HCT116 (cell line): ENCODE results near the gene ACTN1. TPM values are rescaled to one million over a fixed set of nuclear protein-coding genes. Genes with fewer than 3 reads are reported as not detected.

Experiments used
- ATAC-seq: fragments of 200-7000 bp; cut with Tn5 transposase; 2 replicates; pipeline ENCODE4 v1.9.1; 2020; ENCODE audit warnings: mild to moderate bottlenecking, moderate library complexity
- BruUV-seq: library from RNA; stranded (reverse); fragments of 400-500 nt; replicated peaks from 2 replicates; lab custom pipeline; 2021; lab: Mats Ljungman, UMichigan
- CTCF ChIA-PET: fragments of 300-600 bp; sonication (Branson Sonifier 250); formaldehyde crosslinking; loops from one replicate; lab custom pipeline; 2021; ENCODE audit warnings: antibody characterized with exemption; lab: Charles Lee
- POLR2A ChIA-PET: fragments of 300-600, 350-600 bp; sonication (Branson Sonifier 250); formaldehyde crosslinking; loops from one replicate; lab custom pipeline; 2021; ENCODE audit warnings: antibody characterized with exemption; lab: Charles Lee
- RAD21 ChIA-PET, 2 experiments: fragments of 300-600 bp; sonication (Branson Sonifier 250); formaldehyde crosslinking; loops; one replicate each; lab custom pipeline; 2023; ENCODE audit warnings: low total read pairs in 2 of 2; ENCODE audit not compliant: uncharacterized antibody in 2 of 2, unreplicated experiment in 2 of 2, low non-redundant PET in 1 of 2; lab: Charles Lee
- DNase-seq: peaks from one replicate; pipeline ENCODE4 v3.0.0-alpha.2; 2010; ENCODE audit warnings: low read depth, low spot score
- H2AFZ ChIP-seq: fragments of 200-600 bp; shearing (Covaris generic), sonication (generic); 2 replicates; pipeline ENCODE4 v1.6.1; 2017; ENCODE audit warnings: low read depth, mixed run types, mixed read lengths, antibody characterized with exemption, low read length; ENCODE audit not compliant: poor library complexity, severe bottlenecking
- H3K27ac ChIP-seq: 2 replicates; pipeline ENCODE4 v1.5.1; 2012; ENCODE audit warnings: low read depth, low read length
- H3K27me3 ChIP-seq: fragments of 200-600 bp; sonication (generic); 2 replicates; pipeline ENCODE4 v1.6.1; 2016; ENCODE audit warnings: mixed run types, low read length, mixed read lengths; ENCODE audit not compliant: insufficient read depth
- H3K36me3 ChIP-seq, 2 experiments: fragments of 200-500 bp in 1 of 2; fragments of 200-600 bp in 1 of 2; sonication (Bioruptor generic) in 1 of 2; sonication (generic) in 1 of 2; 2 replicates each; pipeline versions ENCODE4 v1.5.1 to v1.6.1; 2014 to 2016; ENCODE audit warnings: low read length in 2 of 2, inconsistent platforms in 1 of 2, mixed read lengths in 1 of 2, mixed run types in 1 of 2; ENCODE audit not compliant: insufficient read depth in 2 of 2, control insufficient read depth in 1 of 2
- H3K4me1 ChIP-seq, 2 experiments: fragments of 200-600 bp in 1 of 2; sonication (generic) in 1 of 2; 2 replicates each; pipeline versions ENCODE4 v1.5.1 to v1.6.1; 2012 to 2017; ENCODE audit warnings: low read length in 2 of 2, inconsistent platforms in 1 of 2, mild to moderate bottlenecking in 1 of 2, mixed read lengths in 1 of 2, mixed run types in 1 of 2, moderate library complexity in 1 of 2; ENCODE audit not compliant: insufficient read depth in 2 of 2, control insufficient read depth in 1 of 2
- H3K4me2 ChIP-seq: fragments of 200-600 bp; sonication (generic); 2 replicates; pipeline ENCODE4 v1.6.1; 2017; ENCODE audit warnings: mixed run types, low read length, mixed read lengths
- H3K4me3 ChIP-seq, 2 experiments: fragments of 200-600 bp in 1 of 2; sonication (generic) in 1 of 2; replicated peaks in 1 of 2; 2 replicates each; pipeline ENCODE4 v1.5.1; 2011 to 2016; ENCODE audit warnings: low read length in 2 of 2, control low read depth in 1 of 2, low read depth in 1 of 2, mild to moderate bottlenecking in 1 of 2, mixed read lengths in 1 of 2, mixed run types in 1 of 2
- H3K79me2 ChIP-seq: fragments of 200-600 bp; sonication (generic); 2 replicates; pipeline ENCODE4 v1.6.1; 2017; ENCODE audit warnings: mild to moderate bottlenecking, mixed run types, low read length, moderate library complexity, mixed read lengths; ENCODE audit not compliant: insufficient read depth
- H3K9ac ChIP-seq: fragments of 200-600 bp; sonication (generic); 2 replicates; pipeline ENCODE4 v1.6.1; 2016; ENCODE audit warnings: low read length, mixed read lengths
- H3K9me2 ChIP-seq: fragments of 200-600 bp; sonication (generic), shearing (Covaris generic); 2 replicates; pipeline ENCODE4 v1.6.1; 2017; ENCODE audit warnings: mixed run types, mild to moderate bottlenecking, moderate library complexity; ENCODE audit not compliant: insufficient read depth
- H3K9me3 ChIP-seq, 2 experiments: fragments of 200-500 bp in 1 of 2; fragments of 200-600 bp in 1 of 2; sonication (Bioruptor generic) in 1 of 2; sonication (generic) in 1 of 2; 2 replicates each; pipeline ENCODE4 v1.6.1; 2014 to 2017; ENCODE audit warnings: low read length in 2 of 2, mixed read lengths in 2 of 2, inconsistent platforms in 1 of 2, low read depth in 1 of 2, mild to moderate bottlenecking in 1 of 2, mixed run types in 1 of 2, moderate library complexity in 1 of 2; ENCODE audit not compliant: control insufficient read depth in 1 of 2, insufficient read depth in 1 of 2
- H4K20me1 ChIP-seq: fragments of 200-600 bp; sonication (generic), shearing (Covaris generic); 2 replicates; pipeline ENCODE4 v1.6.1; 2017; ENCODE audit warnings: mixed run types, mild to moderate bottlenecking, moderate library complexity; ENCODE audit not compliant: insufficient read depth
- CEBPB ChIP-seq: IDR thresholded peaks from 2 replicates; pipeline ENCODE4 v1.6.1; 2012; ENCODE audit warnings: low read depth
- CTCF ChIP-seq, 3 experiments: fragments of 200-600 bp in 1 of 3; sonication (generic) in 1 of 3; IDR thresholded peaks in 2 of 3; conservative IDR thresholded peaks in 1 of 3; 2 replicates each; pipeline ENCODE4 v1.5.1; 2012 to 2017; ENCODE audit warnings: low read depth in 2 of 3, low read length in 2 of 3, antibody characterized with exemption in 1 of 3, borderline replicate concordance in 1 of 3, control low read depth in 1 of 3, mild to moderate bottlenecking in 1 of 3, mixed read lengths in 1 of 3, mixed run types in 1 of 3, moderate library complexity in 1 of 3; ENCODE audit not compliant: insufficient read depth in 1 of 3
- EGR1 ChIP-seq: IDR thresholded peaks from 2 replicates; pipeline ENCODE4 v1.6.1; 2012; ENCODE audit warnings: low read depth
- SP1 ChIP-seq: IDR thresholded peaks from 2 replicates; pipeline ENCODE4 v1.6.1; 2012; ENCODE audit warnings: low read depth
- YY1 ChIP-seq: IDR thresholded peaks from 2 replicates; pipeline ENCODE4 v1.6.1; 2011; ENCODE audit warnings: low read length, low read depth, moderate library complexity, mild to moderate bottlenecking; ENCODE audit not compliant: insufficient replicate concordance; ENCODE audit errors: extremely low read depth
- intact Hi-C: fragments of 100-400 bp; cut with micrococcal nuclease; formaldehyde crosslinking; loops from 2 replicates; pipeline ENCODE4 v1.10.0; 2022
- total RNA-seq: library from RNA; stranded (reverse); gene quantifications from one replicate; pipeline ENCODE4 v1.2.1, GENCODE V29; 2021; ENCODE audit not compliant: unreplicated experiment

ACTN1 gene
- total RNA-seq, 1 experiment from 2014 or later = 123 TPM

DNA sequence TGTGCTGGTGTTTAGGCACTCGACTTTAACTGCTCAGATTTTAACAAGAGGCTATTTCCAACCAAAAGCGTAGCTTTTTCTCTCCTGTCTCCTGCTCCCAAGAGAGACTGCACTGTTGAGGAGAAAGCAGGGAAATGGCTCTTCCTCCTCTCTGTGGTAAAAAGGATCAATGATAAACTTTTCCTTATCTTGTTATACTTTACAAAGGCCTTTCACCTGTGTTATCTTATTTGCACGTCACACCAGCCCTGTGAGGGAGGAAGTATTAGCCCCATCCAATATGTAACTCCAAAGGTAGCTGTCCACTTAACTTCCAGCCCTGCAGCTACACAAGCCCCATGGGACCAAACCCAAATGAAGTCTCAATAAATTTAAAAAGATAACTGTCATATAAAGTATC lies 153.4 kb downstream of the ACTN1 start:
- Histone ChIP-seq H3K9ac (no peak overlapping the region), H3K27ac (no peak overlapping the region), H3K4me1 (peaks cover 11 to 13% of the 10 kb centered on the region in 2 experiments), H4K20me1 (no peaks in the 10 kb centered on the region), H2AFZ (no peak overlapping the region), H3K36me3 (no peaks in the 10 kb centered on the region), H3K79me2 (no peaks in the 10 kb centered on the region), H3K4me3 (no peak overlapping the region), H3K27me3 (no peaks in the 10 kb centered on the region), H3K9me3 (no peaks in the 10 kb centered on the region), H3K4me2 (no peak overlapping the region), H3K9me2 (no peaks in the 10 kb centered on the region)
- intact Hi-C loops = loop anchor here (2.0 kb wide), 1 partner anchor 577 kb away; no protein-coding TSS in a partner anchor
- no peak for ATAC-seq
- POLR2A ChIA-PET = no interaction called here
- DNase-seq = no peak
- no TSS peak for BruUV-seq
- CTCF ChIA-PET = interaction anchor here (1.2 to 1.4 kb wide), 5 partner anchors 12 to 892 kb away, joined by 3 to 6 read pairs (median 4); no protein-coding TSS in a partner anchor
- RAD21 ChIA-PET = no interaction called here
- TF ChIP-seq EGR1 (no peak), CEBPB (no peak)

- H3K4me2 ChIP-seq = peak overlapping the region; percentile 61
- peak overlapping the region; percentile 41; the same call in 1 of the 2 replicates for H3K9ac ChIP-seq
- peak in 2 of 3 experiments; percentile 95 to 97; a peak in 4 of 6 replicates for TF ChIP-seq CTCF (IDR thresholded peaks at IDR 0.05 in 2 of 3, conservative IDR thresholded peaks at IDR 0.05 in 1 of 3; ENCODE audit: borderline replicate concordance in 1 of 3, insufficient read depth in 1 of 3, low read depth in 2 of 3, low read length in 2 of 3)
- no peak for TF ChIP-seq SP1
- peak; percentile 72 for TF ChIP-seq YY1
- H3K36me3 ChIP-seq = no peaks in the 10 kb centered on the region
- H3K9me2 ChIP-seq = no peaks in the 10 kb centered on the region
- no peaks in the 10 kb centered on the region for H3K9me3 ChIP-seq
- H3K79me2 ChIP-seq = no peaks in the 10 kb centered on the region
- CTCF ChIA-PET = interaction anchor here (0.6 to 1.4 kb wide), 18 partner anchors 9 to 988 kb away, joined by 3 to 13 read pairs (median 4); partner anchors contain the start of gene ZFP36L1
- peaks cover 21 to 23% of the 10 kb centered on the region in 2 experiments for H3K4me1 ChIP-seq
- RAD21 ChIA-PET = interaction anchor here in 1 of 2 experiments (0.7 kb wide), 1 partner anchor 575 kb away, joined by 3 read pairs; no protein-coding TSS in a partner anchor
- ATAC-seq (peak; percentile 99), DNase-seq (peak; percentile 76)
- POLR2A ChIA-PET = interaction anchor here (1.0 to 1.3 kb wide), 2 partner anchors 9 to 18 kb away, joined by 3 to 4 read pairs; no protein-coding TSS in a partner anchor
- H4K20me1 ChIP-seq = no peaks in the 10 kb centered on the region
- TSS peak; percentile 58 for BruUV-seq
- H3K4me3 ChIP-seq = peak overlapping the region; percentile 21 to 28; a peak in 3 of 4 replicates
- H2AFZ ChIP-seq = peak overlapping the region; percentile 54
- intact Hi-C loops = loop anchor here (2.0 kb wide), 1 partner anchor 576 kb away; no protein-coding TSS in a partner anchor
- peak overlapping the region; percentile 38 for H3K27ac ChIP-seq
- no peaks in the 10 kb centered on the region for H3K27me3 ChIP-seq
These were observed 154.4 kb downstream of the ACTN1 start for GRCh38 chr14:68824517-68825347.
